Smooth muscle cell of the brain vasculature (primary cell): ENCODE measurements around the gene TJP3.

Experiments
- DNase-seq: peaks from one replicate; pipeline ENCODE4 v3.0.0-alpha.2; 2012; ENCODE audit warnings: low read depth, low spot score

TJP3 gene

DNA sequence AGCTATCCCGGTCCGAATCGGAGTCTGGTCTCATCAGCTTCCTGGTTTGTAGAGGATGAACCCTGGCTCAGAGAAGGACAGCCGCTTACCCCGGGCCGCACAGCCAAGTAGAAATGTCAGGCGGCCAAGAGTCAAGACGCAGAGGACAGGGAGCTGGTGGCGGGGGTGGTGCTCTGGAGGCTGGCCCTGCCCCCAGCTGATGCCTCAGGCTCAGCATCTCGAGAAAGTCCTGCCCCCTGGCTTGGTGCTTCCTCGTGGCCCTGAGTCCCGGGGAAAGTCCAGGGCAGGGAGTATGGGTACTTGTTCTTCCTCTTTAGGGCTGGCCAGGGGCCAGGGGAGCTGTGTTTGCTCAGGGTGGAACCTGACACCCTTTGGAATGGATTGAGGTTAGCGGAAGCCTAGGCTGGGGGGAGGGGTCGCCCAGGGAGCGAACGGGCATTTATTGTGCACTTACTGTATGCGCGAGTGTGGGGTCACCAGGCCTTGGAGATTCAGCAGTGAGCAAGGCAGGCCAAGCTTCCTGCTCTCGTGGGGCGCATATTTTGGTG, 2.2 kb downstream of the TJP3 start:
- no peak for DNase-seq

DNA sequence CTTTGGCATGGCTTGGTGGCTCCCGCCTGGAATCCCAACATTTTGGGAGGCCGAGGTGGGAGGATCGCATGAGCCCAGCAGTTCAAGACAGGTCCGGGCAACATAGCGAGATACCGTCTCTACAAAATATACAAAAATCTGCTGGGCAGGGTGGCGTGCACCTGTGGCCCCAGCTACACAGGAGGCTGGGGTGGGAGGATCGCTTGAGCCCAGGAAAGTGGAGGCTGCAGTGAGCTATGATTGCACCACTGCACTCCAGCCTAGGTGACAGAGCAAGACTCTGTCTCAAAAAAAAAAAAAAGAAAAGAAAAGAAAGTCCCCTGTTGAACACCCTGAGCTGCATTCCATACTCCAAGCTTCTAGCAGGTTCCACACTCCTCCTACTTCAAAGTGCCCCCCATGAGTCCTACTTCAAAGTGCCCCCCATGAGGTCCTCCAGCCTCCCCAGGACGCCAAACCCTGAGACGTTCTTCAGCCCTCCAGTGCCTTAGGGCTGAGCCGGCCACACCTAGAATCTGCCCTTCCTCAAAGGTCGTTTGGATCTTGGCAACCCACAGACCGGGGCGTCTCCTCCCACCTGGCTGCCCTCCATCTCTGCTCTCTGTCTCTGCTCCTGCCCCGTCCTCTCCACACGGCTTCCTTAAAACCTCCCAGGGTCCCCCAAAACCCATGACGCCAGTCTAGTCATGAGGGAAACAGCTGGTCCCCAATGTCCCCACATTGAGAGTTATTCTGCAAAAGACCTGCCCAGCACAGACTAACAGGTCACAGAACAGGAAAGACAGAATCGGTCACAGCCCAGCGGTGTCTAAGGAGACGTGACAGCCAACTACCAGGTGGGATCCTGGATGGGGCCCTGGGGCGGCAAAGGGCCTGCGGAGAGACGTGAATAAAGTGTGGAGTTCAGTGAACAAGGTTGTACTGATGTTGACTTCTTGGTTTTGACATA, 4.8 kb downstream of the TJP3 start:
- no peak for DNase-seq

DNA sequence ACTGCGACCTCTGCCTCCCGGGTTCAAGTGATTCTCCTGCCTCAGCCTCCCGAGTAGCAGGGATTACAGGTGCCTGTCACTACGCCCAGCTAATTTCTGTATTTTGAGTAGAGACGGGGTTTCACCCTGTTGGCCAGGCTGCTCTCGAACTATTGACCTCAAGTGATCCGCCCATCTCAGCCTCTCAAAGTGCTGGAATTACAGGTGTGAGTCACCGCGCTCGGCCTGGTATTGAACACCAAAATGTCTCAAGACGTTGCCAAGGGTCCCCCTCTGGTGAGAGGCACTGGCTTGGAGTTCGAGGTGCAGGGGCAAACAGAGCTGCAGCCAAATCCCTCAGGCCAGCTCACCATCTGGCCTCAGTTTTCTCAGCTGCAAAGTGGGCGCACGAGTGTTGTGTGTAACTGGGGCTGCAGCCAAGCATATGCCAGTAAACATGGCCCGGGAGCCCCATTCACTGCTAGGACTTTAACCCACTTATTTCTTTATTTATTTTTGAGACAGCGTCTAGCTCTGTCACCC, 8.0 kb downstream of the TJP3 start:
- no peak for DNase-seq

DNA sequence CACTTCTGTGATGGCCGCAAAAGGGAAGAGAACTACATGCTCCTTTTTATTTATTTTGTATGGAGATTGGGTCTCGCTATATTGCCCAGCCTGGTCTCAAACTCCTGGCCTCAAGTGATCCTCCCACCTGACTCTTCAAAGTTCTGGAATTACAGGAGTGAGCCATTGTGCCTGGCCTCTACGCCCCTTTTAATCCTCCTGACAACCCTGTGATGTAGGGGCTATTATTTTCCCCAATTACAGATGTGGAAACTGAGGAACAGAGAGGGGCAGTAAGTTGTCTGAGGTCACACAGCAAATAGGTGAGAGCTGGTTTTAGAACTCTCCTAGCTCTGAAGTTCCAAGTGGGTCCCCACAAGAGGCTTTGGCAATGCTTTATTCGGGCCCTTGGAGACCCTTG, 11.7 kb downstream of the TJP3 start:
- DNase-seq: no peak

DNA sequence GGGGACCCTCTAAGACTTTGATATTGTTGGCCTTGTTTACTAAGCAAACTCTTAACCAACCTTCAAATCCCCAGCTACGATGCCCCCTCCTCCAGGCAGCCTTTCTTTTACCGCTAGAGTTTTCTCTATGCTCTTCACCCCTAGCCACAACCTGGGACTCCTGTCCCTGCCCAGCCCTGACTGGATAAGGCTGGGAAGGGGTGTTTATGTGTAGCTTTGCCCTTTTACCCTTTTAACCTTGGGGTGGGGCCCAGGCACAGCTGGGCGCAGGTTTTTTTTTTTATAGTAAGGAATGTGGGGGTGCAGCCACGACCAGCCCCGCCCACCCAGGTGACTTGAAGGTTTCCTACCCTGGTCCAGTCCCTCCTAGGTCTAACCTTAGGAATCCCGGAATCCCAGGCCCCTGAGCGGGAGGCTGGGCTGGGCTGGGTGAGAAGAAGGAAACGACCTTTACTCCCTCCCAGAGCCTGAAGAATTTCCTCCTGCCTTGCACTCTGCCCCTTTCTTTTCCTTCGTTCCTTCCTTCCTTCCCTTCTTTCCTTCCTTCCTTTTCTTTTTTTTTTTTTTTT, 12.2 kb downstream of the TJP3 start:
- DNase-seq: no peak

DNA sequence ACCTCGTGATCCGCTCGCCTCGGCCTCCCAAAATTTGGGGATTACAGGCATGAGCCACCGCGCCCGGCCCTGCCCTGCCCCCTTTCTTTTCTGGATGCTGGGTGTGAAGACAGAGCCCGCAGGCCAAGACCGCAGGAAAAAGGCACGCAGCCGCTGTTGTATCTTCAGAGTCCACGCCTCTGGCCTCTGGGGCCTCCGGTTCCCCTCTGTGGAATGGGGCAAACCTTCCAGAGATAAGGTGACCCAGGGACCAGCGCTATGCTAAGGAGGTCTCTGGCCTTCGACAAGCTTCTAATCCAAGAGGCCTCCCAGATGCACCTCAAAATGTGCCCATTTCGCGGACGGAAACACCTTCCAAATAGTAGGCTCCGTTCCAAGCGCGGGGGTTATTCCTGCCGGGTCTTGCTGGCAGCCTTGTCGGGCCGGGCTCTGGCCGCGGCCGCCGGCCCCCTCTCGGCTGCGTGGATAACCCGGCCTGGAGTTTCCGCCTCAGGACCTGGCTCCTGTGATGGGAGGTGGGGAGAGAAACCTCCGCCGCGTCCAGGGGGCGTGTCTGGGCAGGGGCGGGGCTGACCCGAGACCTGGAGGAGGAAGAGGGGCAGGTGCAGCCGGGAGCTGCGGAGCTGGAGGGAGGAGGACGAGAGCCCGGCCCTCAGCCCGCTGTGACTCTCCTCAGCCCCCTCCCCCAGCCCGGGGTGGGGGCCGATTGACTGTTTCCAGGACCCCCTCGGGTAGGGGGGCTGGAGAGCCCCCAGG, 13.1 kb downstream of the TJP3 start:
- no peak for DNase-seq

DNA sequence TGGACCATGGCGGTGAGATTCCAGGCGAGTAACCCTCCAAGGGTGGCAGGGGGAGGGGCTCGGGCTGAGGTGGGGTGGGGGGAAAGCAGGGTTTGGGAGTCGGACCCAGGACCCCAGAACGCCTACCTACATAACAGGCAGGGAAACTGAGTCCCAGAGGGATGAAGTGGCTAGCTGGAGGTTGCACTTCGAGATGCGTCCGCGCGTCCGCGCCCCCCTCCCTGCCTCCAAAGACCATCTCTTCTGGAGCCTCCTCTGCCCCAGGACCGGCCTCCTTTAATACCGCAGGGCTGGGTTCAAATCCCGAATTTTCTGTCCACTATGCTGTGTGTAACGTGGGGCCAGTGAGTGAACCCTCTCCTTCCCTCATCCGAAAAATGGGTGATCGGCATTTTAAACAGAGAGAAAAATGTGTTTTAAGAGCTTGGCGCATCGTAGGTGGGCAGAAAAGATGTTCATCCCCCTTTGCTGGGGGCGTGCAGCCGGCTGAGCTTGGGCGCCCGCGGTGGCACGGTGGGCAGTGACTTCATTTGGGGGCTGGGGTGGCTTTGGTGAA, 13.8 kb downstream of the TJP3 start:
- no peak for DNase-seq

DNA sequence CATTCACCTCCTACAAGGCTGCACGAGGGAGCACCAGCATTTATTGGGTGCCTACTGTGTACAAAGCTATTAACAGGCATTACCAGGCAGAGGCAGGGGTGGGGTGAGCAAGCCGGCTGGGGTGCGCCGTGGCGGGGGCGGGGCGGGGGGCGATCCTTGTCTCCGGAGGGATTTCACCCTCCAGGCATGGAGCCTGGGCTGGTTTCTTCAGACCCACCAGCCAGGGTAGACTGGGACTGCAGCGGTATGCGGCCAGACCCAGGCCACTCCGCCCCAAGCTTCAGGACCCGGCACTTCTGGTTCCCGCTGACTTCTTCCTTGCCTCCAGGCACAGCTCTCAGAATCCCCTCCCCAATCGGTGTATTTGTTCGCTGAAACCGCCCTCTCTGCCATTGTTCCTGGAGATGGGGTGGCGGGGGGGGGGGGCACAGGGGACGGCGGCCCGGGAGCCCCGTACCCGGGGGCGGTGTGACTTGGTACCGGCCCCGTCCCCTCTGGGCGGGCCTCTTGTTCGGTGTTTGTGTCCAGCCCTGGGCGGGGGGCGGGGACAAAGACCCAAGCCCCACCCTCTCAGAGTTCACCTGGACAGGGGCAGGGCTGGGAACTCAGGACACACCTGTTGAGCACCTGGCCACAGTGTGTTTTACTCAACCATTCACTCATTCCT, 14.4 kb downstream of the TJP3 start:
- DNase-seq: no peak

DNA sequence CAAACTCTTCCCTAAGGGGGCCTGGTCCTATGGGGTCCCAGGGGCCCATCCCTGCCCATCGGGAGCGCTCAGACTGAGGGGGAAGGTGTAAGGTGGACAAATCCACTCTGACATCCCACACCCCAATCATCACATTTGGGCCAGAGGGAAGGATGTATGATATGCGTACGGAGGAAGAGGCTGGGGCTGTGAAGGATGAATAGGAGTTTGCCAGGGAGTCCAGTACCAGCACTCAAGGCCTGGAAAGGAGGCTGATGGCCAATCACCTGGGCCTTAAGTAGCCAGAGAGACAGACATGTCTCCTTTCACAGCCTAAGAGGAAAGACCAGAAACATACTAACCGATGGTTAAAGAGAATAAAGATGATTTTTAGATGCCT, 14.9 kb downstream of the TJP3 start:
- DNase-seq: no peak

DNA sequence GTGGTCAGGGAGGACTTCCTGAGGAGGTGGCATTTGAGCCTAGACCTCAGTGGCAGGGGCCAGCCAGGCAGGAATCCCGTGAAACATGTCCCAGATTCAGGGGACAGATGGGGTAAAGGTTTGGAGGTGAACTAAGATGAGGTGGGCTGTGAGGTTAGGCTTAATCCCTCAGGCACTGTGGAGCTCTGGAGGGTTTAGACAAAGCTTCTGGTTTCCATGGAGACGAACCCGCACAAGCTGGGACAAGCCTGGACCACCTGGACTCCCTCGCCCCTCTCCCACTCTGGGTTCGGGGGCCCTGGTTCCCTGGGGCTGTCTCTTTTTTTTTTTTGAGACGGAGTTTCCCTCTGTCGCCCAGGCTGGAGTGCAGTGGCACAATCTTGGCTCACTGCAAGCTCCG, 15.7 kb downstream of the TJP3 start:
- DNase-seq: no peak

DNA sequence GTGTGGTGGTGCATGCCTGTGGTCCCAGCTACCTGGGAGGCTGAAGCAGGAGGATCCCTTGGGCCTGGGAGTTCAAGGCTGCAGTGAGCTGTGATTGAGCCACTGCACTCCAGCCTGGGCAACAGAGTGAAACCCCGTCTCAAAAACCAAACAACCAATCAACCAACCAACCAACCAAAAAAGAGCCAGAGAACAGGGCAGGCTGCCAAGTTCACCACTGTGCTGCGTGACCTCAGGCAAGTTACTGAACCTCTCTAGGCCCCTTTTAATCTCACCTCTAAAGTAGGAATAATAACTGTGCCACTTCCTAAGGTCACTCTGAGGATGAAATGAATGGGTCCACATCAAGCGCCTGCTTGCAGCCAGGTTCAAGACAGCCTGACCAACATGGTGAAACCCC, 16.9 kb downstream of the TJP3 start:
- no peak for DNase-seq

DNA sequence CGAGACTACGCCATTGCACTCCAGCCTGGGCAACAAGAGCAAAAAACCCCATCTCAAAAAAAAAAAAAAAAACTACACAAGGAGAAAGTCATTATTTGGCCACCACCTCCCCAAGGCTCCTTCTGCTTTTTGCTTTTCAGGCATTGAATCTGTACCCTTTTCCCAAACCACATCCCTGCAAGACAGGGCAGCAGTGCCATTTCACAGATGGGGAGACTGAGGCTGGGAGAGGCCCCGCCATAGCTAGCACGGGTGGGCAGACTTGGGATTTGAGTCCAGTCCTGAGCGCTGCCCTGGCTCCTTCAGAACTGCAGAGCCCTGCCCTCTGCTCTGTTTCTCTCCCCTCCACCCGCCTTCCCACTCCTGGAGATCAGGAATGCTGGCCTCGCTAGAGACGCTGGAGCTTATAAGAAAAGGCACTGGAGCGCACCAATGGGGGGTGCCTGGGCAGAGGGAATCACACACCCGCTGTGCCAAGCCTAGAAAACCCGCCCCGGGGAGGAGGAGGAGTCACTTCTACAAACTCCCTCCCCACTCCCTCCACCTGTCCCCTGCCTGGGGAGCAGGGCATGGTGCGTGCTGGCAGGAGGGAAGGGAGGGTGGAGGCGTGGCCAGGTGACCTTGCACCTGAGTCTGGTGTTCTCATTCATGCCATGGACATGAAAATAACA, 17.6 kb downstream of the TJP3 start:
- DNase-seq: peak; percentile 15

DNA sequence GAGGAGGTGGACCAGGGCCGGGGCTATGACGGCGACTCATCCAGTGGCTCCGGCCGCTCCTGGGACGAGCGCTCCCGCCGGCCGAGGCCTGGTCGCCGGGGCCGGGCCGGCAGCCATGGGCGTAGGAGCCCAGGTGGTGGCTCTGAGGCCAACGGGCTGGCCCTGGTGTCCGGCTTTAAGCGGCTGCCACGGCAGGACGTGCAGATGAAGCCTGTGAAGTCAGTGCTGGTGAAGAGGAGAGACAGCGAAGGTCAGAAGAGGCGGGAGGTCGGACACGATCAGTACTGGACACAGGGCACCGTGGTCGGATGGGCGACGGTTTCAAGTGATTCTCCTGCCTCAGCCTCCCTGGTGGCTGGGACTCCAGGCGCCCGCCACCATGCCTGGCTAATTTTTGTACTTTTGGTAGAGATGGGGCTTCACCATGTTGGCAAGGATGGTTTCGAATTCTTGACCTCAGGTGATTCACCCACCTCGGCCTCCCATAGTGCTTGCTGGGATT, 22.3 kb downstream of the TJP3 start:
- no peak for DNase-seq

DNA sequence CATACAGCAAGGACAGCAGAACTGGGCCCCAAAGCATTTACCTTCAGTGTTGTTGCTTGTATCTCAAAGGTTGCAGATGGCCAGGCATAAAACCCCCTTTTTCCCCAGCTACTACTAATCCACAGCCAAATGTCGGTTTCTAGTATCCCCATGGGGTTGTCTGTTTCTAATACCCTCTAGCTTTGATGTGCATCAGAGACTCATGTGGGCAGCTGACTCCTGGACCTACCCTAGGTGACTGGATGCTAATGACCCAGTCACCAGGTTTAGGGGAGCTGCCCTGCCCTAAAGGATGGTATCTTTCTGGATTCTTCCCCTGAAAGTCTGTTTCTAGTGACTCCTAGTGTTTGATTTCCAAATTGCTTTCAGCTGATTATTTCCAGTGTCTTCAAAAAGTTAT, 23.9 kb downstream of the TJP3 start:
- DNase-seq: no peak

DNA sequence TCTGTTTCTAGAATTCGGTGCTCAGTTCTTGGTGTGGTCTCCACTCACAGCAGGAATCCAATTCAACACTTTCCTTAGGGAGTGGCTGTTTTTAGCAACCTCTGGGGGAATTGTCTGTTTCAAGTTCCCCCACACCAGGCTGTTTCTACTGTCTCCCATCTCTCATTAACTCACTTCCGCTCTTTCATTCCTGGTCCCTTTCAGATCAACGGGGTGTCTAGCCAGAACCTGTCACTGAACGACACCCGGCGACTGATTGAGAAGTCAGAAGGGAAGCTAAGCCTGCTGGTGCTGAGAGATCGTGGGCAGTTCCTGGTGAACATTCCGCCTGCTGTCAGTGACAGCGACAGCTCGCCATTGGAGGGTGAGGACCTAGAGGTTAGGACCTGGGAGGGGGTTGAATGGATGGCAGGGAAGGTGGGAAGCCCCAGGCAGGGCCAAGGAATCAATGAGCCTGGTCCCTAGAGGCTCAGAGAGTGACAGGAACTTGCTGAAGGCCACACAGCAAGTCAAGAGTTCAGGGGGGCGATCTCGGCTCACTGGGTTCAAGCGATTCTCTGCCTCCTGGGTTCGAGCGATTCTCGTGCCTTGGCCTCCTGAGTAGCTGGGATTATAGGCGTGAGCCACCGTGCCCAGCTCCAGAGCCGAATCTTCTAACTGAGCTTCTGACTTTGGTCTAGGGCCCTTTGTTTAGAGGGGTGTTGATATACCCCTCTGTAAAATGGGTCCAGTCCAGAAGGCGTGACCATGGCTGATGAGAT, 25.5 kb downstream of the TJP3 start:
- DNase-seq: no peak

DNA sequence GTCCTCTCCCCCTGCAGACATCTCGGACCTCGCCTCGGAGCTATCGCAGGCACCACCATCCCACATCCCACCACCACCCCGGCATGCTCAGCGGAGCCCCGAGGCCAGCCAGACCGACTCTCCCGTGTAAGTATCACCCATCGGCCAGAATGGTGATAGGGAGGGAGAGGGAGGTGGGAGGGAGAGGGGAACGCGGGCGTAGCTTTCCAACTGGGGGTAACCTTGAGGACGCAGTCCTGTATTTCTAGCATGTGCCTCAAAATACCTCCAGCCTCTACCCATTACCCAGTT, 26.1 kb downstream of the TJP3 start:
- no peak for DNase-seq

DNA sequence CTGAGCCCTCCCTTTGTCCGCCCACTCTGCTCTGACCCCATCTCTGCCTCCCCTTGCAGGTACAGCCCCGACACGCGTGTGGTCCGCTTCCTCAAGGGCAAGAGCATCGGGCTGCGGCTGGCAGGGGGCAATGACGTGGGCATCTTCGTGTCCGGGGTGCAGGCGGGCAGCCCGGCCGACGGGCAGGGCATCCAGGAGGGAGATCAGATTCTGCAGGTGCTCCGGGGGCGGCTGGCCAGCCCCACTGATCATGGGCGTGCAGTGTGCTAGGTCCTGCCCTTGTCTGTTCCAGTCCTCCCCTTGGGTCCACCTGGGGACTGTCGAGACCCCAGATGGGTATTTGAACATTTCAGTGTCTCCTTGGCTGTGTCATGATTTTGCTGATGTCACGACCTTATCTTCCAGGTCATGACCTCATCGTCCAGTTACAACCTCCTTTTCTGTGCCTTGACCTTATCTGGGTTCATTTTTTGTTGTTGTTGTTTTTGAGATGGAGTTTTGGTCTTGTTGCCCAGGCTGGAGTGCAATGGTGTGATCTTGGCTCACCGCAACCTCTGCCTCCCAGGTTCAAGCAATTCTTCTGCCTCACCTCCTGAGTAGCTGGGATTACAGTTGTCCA, 28.0 kb downstream of the TJP3 start:
- no peak for DNase-seq

DNA sequence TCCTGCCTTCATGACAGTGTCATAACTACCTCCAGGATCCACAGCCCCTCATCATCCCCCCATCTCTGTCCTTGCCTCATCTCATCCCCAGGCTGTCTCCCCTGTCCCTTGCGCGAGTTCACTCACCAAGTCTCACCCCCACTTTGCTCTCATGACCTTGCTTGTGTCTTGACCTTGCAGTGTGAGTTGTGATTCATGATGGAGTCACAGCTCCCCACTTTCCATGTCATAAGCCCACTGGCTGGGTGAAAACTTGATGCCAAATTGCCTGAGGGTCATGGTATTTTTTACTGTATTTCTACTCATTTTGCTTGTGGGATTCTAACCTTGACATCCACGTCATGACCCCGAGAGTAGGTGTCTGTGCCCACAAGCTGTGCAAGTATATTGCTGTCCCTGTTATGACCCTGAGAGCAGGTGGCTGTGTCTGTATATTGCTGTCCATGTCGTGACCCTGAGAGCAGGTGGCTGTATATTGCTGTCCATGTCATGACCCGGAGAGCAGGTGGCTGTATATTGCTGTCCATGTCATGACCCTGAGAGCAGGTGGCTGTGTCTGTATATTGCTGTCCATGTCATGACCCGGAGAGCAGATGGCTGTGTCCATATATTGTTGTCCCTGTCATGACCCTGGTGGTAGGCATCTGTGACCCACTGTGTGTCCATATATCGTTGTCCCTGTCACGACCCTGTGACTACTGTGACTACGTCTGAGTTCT, 29.5 kb downstream of the TJP3 start:
- no peak for DNase-seq
